Gastrocnemius medialis (tissue), 4 donors: ENCODE measurements around the gene EPS15. TPM values are rescaled to one million over a fixed set of nuclear protein-coding genes. Genes with fewer than 3 reads are reported as not detected.
"Not testable (repeated sequence)": the region's sequence is repeated elsewhere in the genome, so short reads cannot be mapped to it uniquely, and the experiment has no call there.

Experiments used
- ATAC-seq, 2 donors: fragments of 150-250 bp; one replicate each; pipeline ENCODE4 v1.9.1; 2016
- DNase-seq, 2 donors: peaks; one replicate each; pipeline ENCODE4 v3.0.0-alpha.2; 2019
- H3K27ac ChIP-seq, 4 donors: fragments of 200-600 bp; sonication (generic); 1 replicate in 1 of 4; 2 replicates in 3 of 4; pipeline ENCODE4 v1.5.1; 2016 to 2018; ENCODE audit warnings: mild to moderate bottlenecking in 2 of 4, moderate library complexity in 1 of 4
- H3K27me3 ChIP-seq, 3 donors: fragments of 200-600 bp; sonication (generic) in 2 of 3; 1 replicate in 1 of 3; 2 replicates in 2 of 3; pipeline versions ENCODE4 v1.5.1 to v1.6.0; 2016 to 2019; ENCODE audit warnings: mild to moderate bottlenecking in 1 of 3, moderate library complexity in 1 of 3
- H3K36me3 ChIP-seq, 2 donors: fragments of 200-600 bp; sonication (generic) in 1 of 2; one replicate each; pipeline ENCODE4 v1.5.1; 2017 to 2018
- H3K4me1 ChIP-seq, 2 donors: fragments of 200-600 bp; sonication (generic) in 1 of 2; one replicate each; pipeline ENCODE4 v1.5.1; 2016 to 2017; ENCODE audit warnings: mild to moderate bottlenecking in 2 of 2
- H3K4me3 ChIP-seq, 4 donors: fragments of 200-600 bp; sonication (generic) in 3 of 4; 1 replicate in 1 of 4; 2 replicates in 3 of 4; pipeline ENCODE4 v1.5.1; 2016 to 2019; ENCODE audit warnings: mild to moderate bottlenecking in 2 of 4
- H3K9me3 ChIP-seq, 3 donors: fragments of 200-600 bp; sonication (generic) in 2 of 3; 1 replicate in 1 of 3; 2 replicates in 2 of 3; pipeline ENCODE4 v1.5.1; 2016 to 2019
- CTCF ChIP-seq, 5 experiments: fragments of 450-650 bp in 3 of 5; fragments of 200-600 bp in 2 of 5; sonication (generic) in 2 of 5; IDR thresholded peaks in 4 of 5; conservative IDR thresholded peaks in 1 of 5; 1 replicate in 4 of 5; 2 replicates in 1 of 5; pipeline ENCODE4 v1.5.1; 2016 to 2019; ENCODE audit warnings: antibody characterized with exemption in 5 of 5, mild to moderate bottlenecking in 3 of 5, moderate library complexity in 3 of 5
- POLR2A ChIP-seq, 2 donors: fragments of 450-650 bp; IDR thresholded peaks; one replicate each; pipeline ENCODE4 v1.6.1; 2017; ENCODE audit warnings: antibody characterized with exemption in 2 of 2, mild to moderate bottlenecking in 2 of 2, moderate library complexity in 2 of 2
- in situ Hi-C, 4 donors: fragments of 200-750 bp; cut with MboI; loops; one replicate each; pipeline versions ENCODE4 v1.15.0 to v1.8.0; 2017; ENCODE audit warnings: low sequenced_read_pairs in 4 of 4
- intact Hi-C: fragments of 100-400 bp; cut with DNase I; formaldehyde crosslinking; loops from one replicate; pipeline ENCODE4 v1.15.1; 2023; ENCODE audit warnings: low total_unique reads
- total RNA-seq, 4 donors: library from RNA; depleted of rRNA; stranded (reverse); fragments of >200 nt; gene quantifications; one replicate each; pipeline versions ENCODE4 v1.1.0 to v1.2.3, GENCODE V29; 2016

Gene EPS15
- total RNA-seq, 4 donors from 2014 or later, result 44.8 to 121 (median 71.0) TPM

GRCh38 chr1:51410568-51411460 lies 108.3 kb downstream of the EPS15 start:
- no peak overlapping the region for H3K4me3 ChIP-seq
- peaks cover 11 to 14% of the 10 kb centered on the region in 2 donors for H3K4me1 ChIP-seq
- in situ Hi-C loops (loop anchor here in 1 of 4 donors (25.0 kb wide), 1 partner anchor 101 kb away; the partner anchor contains the start of gene EPS15), intact Hi-C loops (loop anchor here (5.0 kb wide), 1 partner anchor 106 kb away; the partner anchor contains the start of gene EPS15)
- H3K36me3 ChIP-seq, result peaks cover 0 to 37% of the 10 kb centered on the region in 2 donors
- H3K27me3 ChIP-seq, result no peaks in the 10 kb centered on the region
- TF ChIP-seq CTCF (IDR thresholded peaks at IDR 0.05 in 4 of 5, conservative IDR thresholded peaks at IDR 0.05 in 1 of 5) (no peak), POLR2A (IDR thresholded peaks at IDR 0.05) (no peak)
- peak; percentile 51 to 63 for ATAC-seq
- DNase-seq, result no peak
- H3K27ac ChIP-seq, result peak overlapping the region; percentile 38 to 63 (median 48)
- H3K9me3 ChIP-seq, result no peaks in the 10 kb centered on the region

GRCh38 chr1:51409755-51410541 lies 109.1 kb downstream of the EPS15 start:
- H3K27me3 ChIP-seq, ATAC-seq, H3K9me3 ChIP-seq, H3K4me3 ChIP-seq, DNase-seq: not testable (repeated sequence)
- in situ Hi-C loops (loop anchor here in 1 of 4 donors (25.0 kb wide), 1 partner anchor 102 kb away; the partner anchor contains the start of gene EPS15), intact Hi-C loops (loop anchor here (5.0 kb wide), 1 partner anchor 107 kb away; the partner anchor contains the start of gene EPS15)
- H3K4me1 ChIP-seq, result peaks cover 11 to 13% of the 10 kb centered on the region in 2 donors
- peaks cover 0 to 45% of the 10 kb centered on the region in 2 donors for H3K36me3 ChIP-seq
- peak overlapping the region in 3 of 4 donors; percentile 38 to 63 (median 51) for H3K27ac ChIP-seq

- Histone ChIP-seq H3K9me3 (no peaks in the 10 kb centered on the region), H3K4me3 (no peak overlapping the region), H3K27me3 (no peaks in the 10 kb centered on the region), H3K27ac (no peak overlapping the region), H3K36me3 (peaks cover 2 to 38% of the 10 kb centered on the region in 2 donors), H3K4me1 (no peaks in the 10 kb centered on the region)
- intact Hi-C loops, result no loop called here
- no peak for DNase-seq
- in situ Hi-C loops, result no loop called here
- no peak for ATAC-seq
- TF ChIP-seq CTCF (IDR thresholded peaks at IDR 0.05 in 4 of 5, conservative IDR thresholded peaks at IDR 0.05 in 1 of 5), result no peak
- TF ChIP-seq POLR2A (IDR thresholded peaks at IDR 0.05), result no peak
Measured at GRCh38 chr1:51392241-51392640, 126.8 kb downstream of the EPS15 start.

GRCh38 chr1:51390641-51391040 lies 128.4 kb downstream of the EPS15 start:
- H3K36me3 ChIP-seq, result peaks cover 0 to 30% of the 10 kb centered on the region in 2 donors
- H3K27ac ChIP-seq, ATAC-seq, DNase-seq, H3K4me1 ChIP-seq, H3K4me3 ChIP-seq, in situ Hi-C loops, intact Hi-C loops, H3K9me3 ChIP-seq, H3K27me3 ChIP-seq: not testable (repeated sequence)

GRCh38 chr1:51387288-51387687 lies 131.8 kb downstream of the EPS15 start:
- H3K27ac ChIP-seq, in situ Hi-C loops, DNase-seq, H3K27me3 ChIP-seq, ATAC-seq, H3K4me1 ChIP-seq, intact Hi-C loops, H3K4me3 ChIP-seq, H3K9me3 ChIP-seq: not testable (repeated sequence)
- H3K36me3 ChIP-seq, result peaks cover 0 to 18% of the 10 kb centered on the region in 2 donors

GRCh38 chr1:51386259-51386658 lies 132.8 kb downstream of the EPS15 start:
- DNase-seq, ATAC-seq, H3K27ac ChIP-seq, H3K9me3 ChIP-seq, H3K4me1 ChIP-seq, H3K27me3 ChIP-seq, H3K4me3 ChIP-seq, intact Hi-C loops, in situ Hi-C loops: not testable (repeated sequence)
- H3K36me3 ChIP-seq, result peaks cover 0 to 14% of the 10 kb centered on the region in 2 donors
